Thoracic aorta (tissue), 2 donors: ENCODE measurements around the gene ANGEL1. TPM values are rescaled to one million over a fixed set of nuclear protein-coding genes. Genes with fewer than 3 reads are reported as not detected.

Source experiments
- ATAC-seq: fragments of 150-250 bp; one replicate; pipeline ENCODE4 v1.8.0; 2017; ENCODE audit warnings: low read depth; ENCODE audit not compliant: insufficient number of reproducible peaks, low FRiP score
- DNase-seq: peaks from one replicate; pipeline ENCODE4 v3.0.0-alpha.2; 2020; ENCODE audit warnings: low spot score
- H3K27ac ChIP-seq, 2 donors: fragments of 200-600 bp; sonication (generic); 1 replicate in 1 of 2; 2 replicates in 1 of 2; pipeline ENCODE4 v1.5.1; 2016; ENCODE audit warnings: mild to moderate bottlenecking in 2 of 2, moderate library complexity in 2 of 2
- H3K27me3 ChIP-seq: fragments of 200-600 bp; sonication (generic); replicated peaks from 2 replicates; pipeline ENCODE4 v1.6.0; 2016; ENCODE audit warnings: mild to moderate bottlenecking; ENCODE audit not compliant: insufficient read depth
- H3K36me3 ChIP-seq: fragments of 200-600 bp; sonication (generic); one replicate; pipeline ENCODE4 v1.5.1; 2016
- H3K4me1 ChIP-seq, 2 donors: fragments of 200-600 bp; sonication (generic); 1 replicate in 1 of 2; 2 replicates in 1 of 2; pipeline versions ENCODE4 v1.5.1 to v1.6.0; 2016; ENCODE audit warnings: low read depth in 2 of 2, mild to moderate bottlenecking in 1 of 2; ENCODE audit not compliant: control insufficient read depth in 1 of 2
- H3K4me3 ChIP-seq: fragments of 200-600 bp; sonication (generic); 2 replicates; pipeline ENCODE4 v1.5.1; 2016; ENCODE audit warnings: mild to moderate bottlenecking
- H3K9me3 ChIP-seq: fragments of 200-600 bp; sonication (generic); 2 replicates; pipeline ENCODE4 v1.5.1; 2016
- total RNA-seq, 2 donors: library from RNA; depleted of rRNA; stranded (reverse); fragments of >200 nt; gene quantifications; one replicate each; pipeline versions ENCODE4 v1.1.0 to v1.2.3, GENCODE V29; 2016
- TF ChIP-seq, protein P1 (sequence below): fragments of 200-600 bp; sonication (generic); IDR thresholded peaks from one replicate; pipeline ENCODE4 v1.5.1; 2019; ENCODE audit warnings: antibody characterized with exemption

ANGEL1 gene
- total RNA-seq, 2 donors from 2014 or later = 19.5 to 24.5 TPM

DNA sequence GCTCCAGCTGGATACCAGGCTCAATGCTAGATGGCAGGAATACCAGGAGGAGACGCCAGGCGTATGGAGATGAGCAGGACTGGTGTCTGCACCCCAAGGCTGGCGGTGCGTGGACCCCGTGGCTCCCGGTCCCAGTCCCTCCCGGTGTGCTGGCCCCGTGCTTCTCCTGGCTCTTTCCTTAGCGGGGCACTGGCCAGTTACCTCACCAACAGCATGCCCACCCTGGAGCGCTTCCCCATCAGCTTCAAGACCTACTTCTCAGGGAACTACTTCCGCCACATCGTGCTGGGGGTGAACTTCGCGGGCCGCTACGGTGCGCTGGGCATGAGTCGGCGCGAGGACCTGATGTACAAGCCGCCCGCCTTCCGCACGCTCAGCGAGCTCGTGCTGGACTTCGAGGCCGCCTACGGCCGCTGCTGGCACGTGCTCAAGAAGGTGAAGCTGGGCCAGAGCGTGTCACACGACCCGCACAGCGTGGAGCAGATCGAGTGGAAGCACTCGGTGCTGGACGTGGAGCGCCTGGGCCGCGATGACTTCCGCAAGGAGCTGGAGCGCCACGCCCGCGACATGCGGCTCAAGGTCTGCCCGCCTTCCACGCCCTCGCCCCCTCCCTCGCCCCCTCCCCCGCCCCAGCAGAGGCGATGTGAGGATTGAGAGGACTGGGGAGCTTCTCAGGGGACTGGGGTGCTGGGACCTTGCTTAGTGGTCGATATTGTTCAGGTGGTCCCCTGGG lies 36.8 kb downstream of the ANGEL1 start:
- H3K27me3 ChIP-seq = no peaks in the 10 kb centered on the region
- H3K36me3 ChIP-seq = peaks cover 20% of the 10 kb centered on the region
- H3K27ac ChIP-seq = no peak overlapping the region
- DNase-seq = no peak
- no peak overlapping the region for H3K4me3 ChIP-seq
- H3K4me1 ChIP-seq = peaks cover 20 to 45% of the 10 kb centered on the region in 2 donors
- TF ChIP-seq, protein P1, sequence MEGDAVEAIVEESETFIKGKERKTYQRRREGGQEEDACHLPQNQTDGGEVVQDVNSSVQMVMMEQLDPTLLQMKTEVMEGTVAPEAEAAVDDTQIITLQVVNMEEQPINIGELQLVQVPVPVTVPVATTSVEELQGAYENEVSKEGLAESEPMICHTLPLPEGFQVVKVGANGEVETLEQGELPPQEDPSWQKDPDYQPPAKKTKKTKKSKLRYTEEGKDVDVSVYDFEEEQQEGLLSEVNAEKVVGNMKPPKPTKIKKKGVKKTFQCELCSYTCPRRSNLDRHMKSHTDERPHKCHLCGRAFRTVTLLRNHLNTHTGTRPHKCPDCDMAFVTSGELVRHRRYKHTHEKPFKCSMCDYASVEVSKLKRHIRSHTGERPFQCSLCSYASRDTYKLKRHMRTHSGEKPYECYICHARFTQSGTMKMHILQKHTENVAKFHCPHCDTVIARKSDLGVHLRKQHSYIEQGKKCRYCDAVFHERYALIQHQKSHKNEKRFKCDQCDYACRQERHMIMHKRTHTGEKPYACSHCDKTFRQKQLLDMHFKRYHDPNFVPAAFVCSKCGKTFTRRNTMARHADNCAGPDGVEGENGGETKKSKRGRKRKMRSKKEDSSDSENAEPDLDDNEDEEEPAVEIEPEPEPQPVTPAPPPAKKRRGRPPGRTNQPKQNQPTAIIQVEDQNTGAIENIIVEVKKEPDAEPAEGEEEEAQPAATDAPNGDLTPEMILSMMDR = no peak
- no peaks in the 10 kb centered on the region for H3K9me3 ChIP-seq
- no peak for ATAC-seq

GRCh38 chr14:76774821-76775694 lies 37.6 kb downstream of the ANGEL1 start:
- peaks cover 20% of the 10 kb centered on the region for H3K36me3 ChIP-seq
- peak overlapping the region in 1 of 2 donors; percentile 89 for H3K27ac ChIP-seq
- DNase-seq (no peak), ATAC-seq (no peak)
- no peaks in the 10 kb centered on the region for H3K27me3 ChIP-seq
- no peak overlapping the region for H3K4me3 ChIP-seq
- H3K9me3 ChIP-seq = no peaks in the 10 kb centered on the region
- peaks cover 20 to 46% of the 10 kb centered on the region in 2 donors for H3K4me1 ChIP-seq
- TF ChIP-seq, protein P1 = no peak

DNA sequence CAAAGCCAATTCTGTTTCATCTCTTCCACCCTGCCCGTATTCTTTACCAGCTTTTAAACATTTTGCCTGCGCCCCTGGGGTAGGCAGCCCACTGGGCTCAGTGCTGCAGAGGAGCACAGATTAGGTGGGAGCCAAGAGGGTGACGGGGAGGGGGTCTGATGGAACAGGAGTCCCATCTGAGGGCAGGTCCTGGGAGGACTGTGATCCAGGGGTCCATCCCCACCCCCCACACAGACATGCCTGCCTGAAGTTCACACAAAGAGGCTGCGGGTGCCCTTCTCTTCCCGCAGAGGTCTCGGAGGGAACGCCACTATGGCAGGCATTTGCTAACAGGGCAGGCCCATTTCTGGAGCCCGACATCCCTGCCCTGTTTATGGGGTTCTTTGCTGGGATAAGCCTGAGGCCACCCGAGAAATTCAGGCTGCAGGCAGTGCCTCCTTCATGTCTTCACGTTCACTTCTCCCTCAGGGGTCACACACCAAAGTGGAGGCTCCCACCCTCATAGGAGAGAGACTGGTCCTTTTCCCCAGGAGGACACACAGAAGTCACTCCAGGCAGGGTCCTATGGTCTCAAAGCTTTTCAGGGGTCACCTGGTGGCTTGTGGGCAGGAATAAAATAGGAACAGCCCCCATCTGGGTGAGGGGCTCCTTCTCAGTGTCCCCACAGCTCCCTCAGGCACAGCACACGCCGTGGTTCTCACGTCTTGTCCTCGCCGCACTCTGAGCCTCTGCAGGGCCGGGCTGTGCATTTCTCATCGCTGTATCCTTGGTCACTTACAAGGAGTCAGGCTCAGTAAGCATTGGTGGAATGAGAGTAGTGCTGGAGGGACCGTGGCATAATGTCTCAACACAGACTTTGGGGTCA lies 38.5 kb downstream of the ANGEL1 start:
- H3K9me3 ChIP-seq = no peaks in the 10 kb centered on the region
- peaks cover 23 to 55% of the 10 kb centered on the region in 2 donors for H3K4me1 ChIP-seq
- H3K27me3 ChIP-seq = no peaks in the 10 kb centered on the region
- H3K4me3 ChIP-seq = no peak overlapping the region
- DNase-seq = no peak
- H3K27ac ChIP-seq = peak overlapping the region; percentile 89 to 94
- TF ChIP-seq, protein P1 = no peak
- no peak for ATAC-seq
- peaks cover 13% of the 10 kb centered on the region for H3K36me3 ChIP-seq

GRCh38 chr14:76773188-76773885 lies 39.3 kb downstream of the ANGEL1 start:
- H3K4me3 ChIP-seq = peak overlapping the region; percentile 29

More at GRCh38 chr14:76773188-76773885, 39.3 kb downstream of the ANGEL1 start:
- H3K4me1 ChIP-seq = peaks cover 30 to 63% of the 10 kb centered on the region in 2 donors
- TF ChIP-seq, protein P1 = no peak
- peaks cover 8% of the 10 kb centered on the region for H3K36me3 ChIP-seq
- H3K27me3 ChIP-seq = no peaks in the 10 kb centered on the region
- DNase-seq = peak; percentile 70
- H3K9me3 ChIP-seq = no peaks in the 10 kb centered on the region
- H3K27ac ChIP-seq = peak overlapping the region; percentile 89 to 94
- ATAC-seq = peak; percentile 62
